Measurements from ENCODE around the gene ALDH9A1. TPM values are rescaled to one million over a fixed set of nuclear protein-coding genes. Genes with fewer than 3 reads are reported as not detected.

ALDH9A1 gene
- total RNA-seq = 65.9 and 74.7 TPM in 2 replicates

GRCh38 chr1:165697881-165698760 lies at the start of gene ALDH9A1:
ALDH9A1 (minus strand) TSS chr1:165698562; CDS start chr1:165698558, 4 bp downstream.

GRCh38 chr1:165630629-165631341 lies 67.6 kb downstream of the ALDH9A1 start, which contains the start of gene MGST3:
MGST3 (plus strand) TSS chr1:165631234; CDS start chr1:165649848, 18,614 bp downstream.

Other genes starting within 250 kb of the ALDH9A1 start
- gene LRRC52, start 154.6 kb downstream of the ALDH9A1 start, total RNA-seq = not detected in 2 replicates
- gene MGST3, start 67.3 kb downstream of the ALDH9A1 start, total RNA-seq = 99.7 and 102 TPM in 2 replicates
- 76.1 and 85.3 TPM in 2 replicates for gene TMCO1, start 70.3 kb upstream of the ALDH9A1 start, total RNA-seq
- gene UCK2, start 129.1 kb upstream of the ALDH9A1 start, total RNA-seq = 124 and 126 TPM in 2 replicates